Neural progenitor cell (in vitro differentiated cells): Measurements from ENCODE around the gene FN3KRP. TPM values are rescaled to one million over a fixed set of nuclear protein-coding genes. Genes with fewer than 3 reads are reported as not detected.

Experiments used
- DNase-seq: peaks from one replicate; pipeline ENCODE4 v3.0.0-alpha.2; 2016; ENCODE audit warnings: low spot score
- H2AFZ ChIP-seq: fragments of 200-600 bp; sonication (generic); replicated peaks from 2 replicates; pipeline ENCODE4 v1.6.1; 2016; ENCODE audit warnings: antibody characterized with exemption
- H3F3A ChIP-seq: fragments of 200-600 bp; sonication (generic); 2 replicates; pipeline ENCODE4 v1.6.1; 2016; ENCODE audit warnings: antibody characterized with exemption, low read depth
- H3K27ac ChIP-seq: fragments of 200-600 bp; sonication (generic); 2 replicates; pipeline ENCODE4 v1.5.1; 2016; ENCODE audit warnings: mild to moderate bottlenecking
- H3K27me3 ChIP-seq: fragments of 200-600 bp; sonication (generic); 2 replicates; pipeline ENCODE4 v1.6.1; 2016; ENCODE audit warnings: mild to moderate bottlenecking, moderate library complexity
- H3K36me3 ChIP-seq: fragments of 200-600 bp; sonication (generic); 2 replicates; pipeline ENCODE4 v1.5.1; 2016
- H3K4me1 ChIP-seq: fragments of 200-600 bp; sonication (generic); 2 replicates; pipeline ENCODE4 v1.6.1; 2016; ENCODE audit warnings: mixed run types
- H3K4me2 ChIP-seq: fragments of 200-600 bp; sonication (generic); 2 replicates; pipeline ENCODE4 v1.6.1; 2016
- H3K4me3 ChIP-seq: fragments of 200-600 bp; sonication (generic); 2 replicates; pipeline ENCODE4 v1.5.1; 2016
- H3K79me2 ChIP-seq: fragments of 200-600 bp; sonication (generic); 2 replicates; pipeline ENCODE4 v1.6.1; 2016; ENCODE audit warnings: low read depth
- H3K9ac ChIP-seq: fragments of 200-600 bp; sonication (generic); 2 replicates; pipeline ENCODE4 v1.6.1; 2016
- H3K9me3 ChIP-seq: fragments of 200-600 bp; sonication (generic); 2 replicates; pipeline ENCODE4 v1.5.1; 2016; ENCODE audit warnings: low read depth
- H4K20me1 ChIP-seq: fragments of 200-600 bp; sonication (generic); 2 replicates; pipeline ENCODE4 v1.6.1; 2016; ENCODE audit warnings: low read depth
- H3K27ac Mint-ChIP-seq: 3 replicates; pipeline ENCODE4 v1.8.0; 2021; ENCODE audit warnings: mixed read lengths
- H3K27me3 Mint-ChIP-seq: 2 replicates; pipeline ENCODE4 v1.8.0; 2022; ENCODE audit warnings: low read depth, mild to moderate bottlenecking, inconsistent platforms, moderate library complexity, mixed read lengths; ENCODE audit not compliant: insufficient read depth
- H3K36me3 Mint-ChIP-seq: 3 replicates; pipeline ENCODE4 v1.8.0; 2021; ENCODE audit warnings: mixed read lengths
- H3K4me1 Mint-ChIP-seq: 3 replicates; pipeline ENCODE4 v1.8.0; 2021; ENCODE audit warnings: mixed read lengths
- H3K4me3 Mint-ChIP-seq: 3 replicates; pipeline ENCODE4 v1.8.0; 2021; ENCODE audit warnings: mild to moderate bottlenecking, moderate library complexity, mixed read lengths
- H3K9me3 Mint-ChIP-seq: 3 replicates; pipeline ENCODE4 v1.8.0; 2020; ENCODE audit warnings: mixed read lengths
- CTCF ChIP-seq: fragments of 200-600 bp; sonication (generic); IDR thresholded peaks from 2 replicates; pipeline ENCODE4 v1.5.1; 2017; ENCODE audit warnings: antibody characterized with exemption, mild to moderate bottlenecking
- EZH2 ChIP-seq: fragments of 200-600 bp; sonication (generic); IDR thresholded peaks from 2 replicates; pipeline ENCODE4 v1.6.1; 2017; ENCODE audit warnings: antibody characterized with exemption, mild to moderate bottlenecking, moderate library complexity
- EZH2phosphoT487 ChIP-seq: fragments of 200-600 bp; sonication (generic); IDR thresholded peaks from 2 replicates; pipeline ENCODE4 v1.6.1; 2017; ENCODE audit warnings: antibody characterized with exemption
- total RNA-seq: library from RNA; depleted of rRNA; stranded (reverse); fragments of >200 nt; gene quantifications from 2 replicates; pipeline ENCODE4 v1.2.3, GENCODE V29; 2015; ENCODE audit warnings: low replicate concordance

FN3KRP gene
- total RNA-seq, 1 donor from 2014 or later, result 19.2 TPM

- no peak overlapping the region for H3K4me2 ChIP-seq
- no peak overlapping the region for H3K4me3 ChIP-seq
- no peaks in the 10 kb centered on the region for H3F3A ChIP-seq
- H3K4me1 ChIP-seq, result peaks cover 9% of the 10 kb centered on the region
- H4K20me1 ChIP-seq, result no peaks in the 10 kb centered on the region
- no peak overlapping the region for H2AFZ ChIP-seq
- peaks cover 7% of the 10 kb centered on the region for H3K9me3 Mint-ChIP-seq
- no peak for TF ChIP-seq CTCF
- TF ChIP-seq EZH2phosphoT487, result no peak
- no peak for TF ChIP-seq EZH2
- DNase-seq, result no peak
- H3K27me3 ChIP-seq, result no peaks in the 10 kb centered on the region
- H3K4me1 Mint-ChIP-seq, result peaks cover 16% of the 10 kb centered on the region
- H3K79me2 ChIP-seq, result no peaks in the 10 kb centered on the region
- H3K27me3 Mint-ChIP-seq, result peaks cover 6% of the 10 kb centered on the region
- no peak overlapping the region for H3K9ac ChIP-seq
- H3K9me3 ChIP-seq, result no peaks in the 10 kb centered on the region
- H3K4me3 Mint-ChIP-seq, result no peak overlapping the region
- no peak overlapping the region for H3K27ac ChIP-seq
- H3K27ac Mint-ChIP-seq, result no peak overlapping the region
- H3K36me3 ChIP-seq, result no peaks in the 10 kb centered on the region
- H3K36me3 Mint-ChIP-seq, result peaks cover 2% of the 10 kb centered on the region
Measured at GRCh38 chr17:82686366-82687324, 29.9 kb upstream of the FN3KRP start.

- Histone ChIP-seq H3K27ac (no peak overlapping the region), H3F3A (no peaks in the 10 kb centered on the region), H3K4me1 (peaks cover 10% of the 10 kb centered on the region), H3K36me3 (no peaks in the 10 kb centered on the region), H3K4me3 (no peak overlapping the region), H3K4me2 (no peak overlapping the region), H3K9ac (no peak overlapping the region), H3K9me3 (no peaks in the 10 kb centered on the region), H3K79me2 (no peaks in the 10 kb centered on the region), H2AFZ (no peak overlapping the region), H3K27me3 (no peaks in the 10 kb centered on the region), H4K20me1 (no peaks in the 10 kb centered on the region)
- Mint-ChIP-seq H3K4me3 (no peak overlapping the region), H3K9me3 (no peaks in the 10 kb centered on the region), H3K27me3 (peaks cover 7% of the 10 kb centered on the region), H3K27ac (no peak overlapping the region), H3K4me1 (peaks cover 16% of the 10 kb centered on the region), H3K36me3 (peaks cover 2% of the 10 kb centered on the region)
- TF ChIP-seq EZH2phosphoT487 (no peak), CTCF (no peak), EZH2 (no peak)
- no peak for DNase-seq
Measured at GRCh38 chr17:82687375-82687861, 29.1 kb upstream of the FN3KRP start.

DNA sequence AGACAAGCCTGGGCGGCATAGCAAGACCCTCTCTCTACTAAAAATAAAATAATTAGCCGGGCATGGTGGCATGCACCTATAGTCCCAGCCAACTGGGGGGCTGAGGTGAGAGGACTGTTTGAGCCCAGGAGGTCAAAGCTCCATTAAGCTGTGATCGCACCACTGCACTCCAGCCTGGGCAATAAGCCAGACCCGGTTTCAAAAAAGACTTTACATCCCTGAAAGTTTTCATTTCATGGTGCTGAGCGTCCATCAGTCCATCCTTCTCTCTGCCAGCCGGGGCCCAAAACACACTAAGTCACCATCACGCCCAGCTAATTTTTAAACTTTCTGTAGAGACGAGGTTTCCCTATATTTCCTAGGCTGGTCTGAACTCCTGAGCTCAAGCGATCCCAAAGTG is 28.6 kb upstream of the FN3KRP start:
- Histone ChIP-seq H2AFZ (no peak overlapping the region), H3K9me3 (no peaks in the 10 kb centered on the region), H3K27ac (no peak overlapping the region), H3K9ac (no peak overlapping the region), H3K4me1 (peaks cover 10% of the 10 kb centered on the region), H3K4me3 (no peak overlapping the region), H3F3A (no peaks in the 10 kb centered on the region), H4K20me1 (no peaks in the 10 kb centered on the region), H3K79me2 (no peaks in the 10 kb centered on the region), H3K27me3 (no peaks in the 10 kb centered on the region), H3K4me2 (no peak overlapping the region), H3K36me3 (no peaks in the 10 kb centered on the region)
- H3K36me3 Mint-ChIP-seq, result peaks cover 2% of the 10 kb centered on the region
- H3K9me3 Mint-ChIP-seq, result no peaks in the 10 kb centered on the region
- H3K27me3 Mint-ChIP-seq, result peaks cover 7% of the 10 kb centered on the region
- H3K27ac Mint-ChIP-seq, result no peak overlapping the region
- TF ChIP-seq EZH2phosphoT487 (no peak), CTCF (no peak), EZH2 (no peak)
- H3K4me3 Mint-ChIP-seq, result no peak overlapping the region
- peaks cover 18% of the 10 kb centered on the region for H3K4me1 Mint-ChIP-seq
- no peak for DNase-seq
